HG03045 (cell line): Measurements from ENCODE around the gene RASAL3.

Experiments
- ATAC-seq: cut with Tn5 transposase; IDR thresholded peaks from one replicate; pipeline ENCODE4 v1.9.1; 2021; ENCODE audit warnings: mild to moderate bottlenecking, moderate library complexity; ENCODE audit not compliant: unreplicated experiment

The RASAL3 gene

GRCh38 chr19:15436012-15436825, 28.1 kb downstream of the RASAL3 start:
- ATAC-seq, result no peak

DNA sequence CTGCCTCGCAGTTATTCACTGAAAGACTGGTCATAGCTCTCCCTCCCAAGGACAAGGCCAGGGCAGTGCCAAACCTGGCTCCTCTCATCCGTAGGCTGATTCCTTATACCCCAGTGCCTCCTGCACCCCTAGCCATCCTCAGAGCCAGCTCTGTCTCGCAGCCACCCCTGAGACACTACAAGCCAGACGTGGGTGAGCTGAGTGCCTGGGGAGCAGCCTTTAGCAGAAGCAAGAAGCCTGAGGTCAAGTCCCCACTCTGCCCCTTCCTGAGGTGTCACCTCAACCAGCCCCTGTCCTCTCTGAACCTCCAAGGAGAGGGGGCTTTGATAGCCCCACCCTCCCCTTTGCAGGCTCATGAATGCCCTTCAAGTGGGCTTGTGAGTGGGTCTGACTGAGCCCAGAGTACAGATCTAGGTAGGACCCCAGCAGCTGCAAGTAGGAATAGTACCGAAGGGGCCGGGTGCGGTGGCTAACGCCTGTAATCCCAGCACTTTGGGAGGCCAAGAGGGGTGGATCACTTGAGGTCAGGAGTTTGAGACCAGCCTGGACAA, 30.8 kb downstream of the RASAL3 start:
- no peak for ATAC-seq

DNA sequence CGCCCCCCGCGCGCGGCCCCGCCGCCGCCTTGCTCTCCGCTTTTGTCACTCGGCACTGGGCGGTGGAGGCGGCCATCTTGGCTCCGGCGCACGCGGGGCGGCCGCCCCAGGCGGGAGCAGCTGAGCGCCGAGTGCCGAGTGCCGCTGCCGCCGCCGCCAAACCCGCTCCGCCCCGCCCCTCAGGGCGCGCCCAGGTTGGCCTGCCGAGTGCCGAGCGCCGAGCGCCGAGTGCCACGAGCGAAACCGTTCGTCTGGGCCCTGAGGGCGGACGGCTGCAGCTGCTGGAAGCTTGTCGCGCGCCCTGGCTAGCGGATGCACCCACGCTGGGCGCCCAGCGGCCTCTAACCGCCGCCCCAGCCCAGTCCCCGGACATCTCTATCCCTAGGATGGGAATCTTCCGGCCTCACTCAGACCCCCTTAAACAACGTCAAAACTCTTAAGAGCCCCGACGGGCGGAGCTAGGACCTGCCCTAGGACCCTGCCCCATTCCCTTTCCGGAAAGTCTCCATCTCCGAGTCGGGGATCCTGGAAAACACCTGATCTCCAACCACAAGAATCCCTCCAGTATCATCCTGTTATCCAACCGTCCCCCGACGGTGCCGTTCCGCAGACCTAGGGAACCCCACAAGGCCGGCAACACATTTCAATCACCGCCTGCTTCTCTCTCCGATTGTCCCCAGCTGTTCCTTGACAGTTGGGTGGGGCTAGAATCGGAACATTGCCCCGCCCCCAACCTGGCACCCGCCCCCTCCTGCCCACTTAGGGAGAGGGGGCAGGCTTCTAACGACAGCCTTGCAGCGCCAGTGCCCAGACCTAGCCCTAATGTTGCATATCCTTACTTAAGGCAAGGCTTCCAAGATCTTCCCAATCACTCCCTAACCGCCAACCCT, 31.5 kb downstream of the RASAL3 start:
- peak; percentile 67 for ATAC-seq

DNA sequence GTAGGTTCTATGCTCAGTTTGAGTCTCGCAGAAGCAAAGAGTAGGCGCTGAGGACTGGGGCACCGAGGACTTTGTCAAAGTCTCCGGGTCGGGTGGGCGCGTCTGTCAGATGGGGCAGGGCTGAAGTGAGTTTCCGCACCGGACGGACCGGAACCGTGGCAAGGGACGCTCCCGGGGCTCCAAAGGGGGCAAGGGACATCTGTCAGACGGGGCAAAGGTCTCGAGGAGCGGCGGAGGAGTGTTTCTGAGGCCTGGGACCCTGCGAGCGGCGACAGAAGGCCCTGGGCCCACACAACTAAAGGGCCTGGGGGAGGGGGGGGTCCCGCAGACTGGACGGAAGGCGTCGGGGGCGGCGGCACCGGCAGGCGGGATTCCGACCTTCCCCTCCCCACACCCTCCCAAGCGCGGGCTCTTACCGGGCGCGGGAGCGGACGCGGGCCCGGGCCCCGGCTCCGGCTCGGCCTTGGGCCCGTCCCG, 32.3 kb downstream of the RASAL3 start:
- ATAC-seq, result peak; percentile 11

DNA sequence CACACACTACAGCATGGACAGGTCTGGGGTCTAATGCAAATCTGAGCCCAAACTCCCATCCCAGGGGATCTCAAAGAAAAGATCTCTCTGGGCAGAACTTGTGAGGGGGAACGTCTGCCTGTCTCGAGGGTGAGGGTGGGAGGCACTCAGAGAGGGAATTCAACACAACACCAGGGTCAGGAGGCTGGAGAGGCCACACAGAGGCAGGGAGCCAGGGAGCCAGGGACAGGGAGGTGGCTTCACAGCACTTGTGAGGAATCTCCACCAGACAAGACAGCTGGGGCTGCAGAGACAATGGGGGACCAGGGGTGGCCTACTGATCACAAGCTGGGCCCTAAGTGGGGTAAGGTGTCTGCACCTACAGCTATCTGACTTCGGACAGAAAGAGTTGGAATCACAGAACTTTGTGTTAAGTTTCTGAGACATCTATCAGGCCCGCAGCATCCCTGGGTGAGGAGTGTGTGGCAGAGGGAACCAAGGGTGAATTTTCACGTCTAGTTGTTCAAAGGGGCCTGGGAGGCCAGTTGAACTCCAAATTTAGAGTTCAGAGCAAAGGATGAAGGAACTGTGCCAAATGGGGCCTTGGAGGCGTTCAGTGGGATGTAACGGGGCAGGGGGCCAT, 32.8 kb downstream of the RASAL3 start:
- ATAC-seq, result no peak

GRCh38 chr19:15430526-15431120, 33.7 kb downstream of the RASAL3 start:
- no peak for ATAC-seq

GRCh38 chr19:15429825-15430467, 34.4 kb downstream of the RASAL3 start:
- no peak for ATAC-seq

GRCh38 chr19:15428956-15429824, 35.2 kb downstream of the RASAL3 start:
- ATAC-seq, result no peak

- no peak for ATAC-seq
Measured at GRCh38 chr19:15427991-15428471, 36.3 kb downstream of the RASAL3 start.

GRCh38 chr19:15427350-15427700, 37.0 kb downstream of the RASAL3 start:
- ATAC-seq, result no peak

DNA sequence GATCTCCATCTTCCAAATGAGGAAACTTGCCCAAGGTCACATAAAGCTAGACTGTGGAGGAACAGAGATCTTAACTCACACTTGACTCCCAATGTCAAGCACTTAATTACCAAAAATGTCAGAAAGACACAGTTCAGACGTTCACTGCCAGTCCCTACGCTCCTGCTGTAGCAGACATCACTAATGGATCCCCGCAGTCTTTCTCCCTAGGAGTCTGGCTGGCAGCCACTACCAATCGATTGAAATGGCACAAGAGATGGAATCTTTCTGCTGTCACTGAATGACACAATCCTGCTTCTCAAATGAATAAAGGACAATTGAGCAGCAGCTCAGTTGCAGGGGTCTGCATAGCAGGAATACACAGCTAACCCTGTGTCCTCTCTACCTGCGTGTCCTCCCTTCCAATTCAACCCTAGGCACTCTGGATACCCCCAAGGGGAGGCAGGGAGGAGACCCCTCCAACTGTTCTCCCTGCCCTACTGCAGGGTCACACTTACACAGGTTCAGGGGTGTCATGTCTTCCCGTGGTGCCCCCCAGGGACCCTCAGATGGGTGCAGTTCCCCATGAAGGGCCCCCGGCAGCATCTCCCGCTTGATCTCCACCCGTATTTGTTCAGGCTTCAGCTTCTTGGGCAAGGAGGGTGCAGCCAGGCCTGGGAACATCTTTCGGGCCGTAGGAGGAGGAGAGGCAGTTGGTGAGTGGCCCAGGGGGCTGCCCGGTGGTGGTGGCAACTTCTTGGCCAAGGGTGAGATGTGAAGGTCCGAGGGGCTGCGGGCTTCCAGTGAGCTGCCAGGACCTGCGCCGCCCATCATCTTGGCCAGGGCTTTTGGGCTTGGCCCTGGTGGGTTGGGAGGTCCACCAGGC, 37.6 kb downstream of the RASAL3 start:
- ATAC-seq, result no peak

DNA sequence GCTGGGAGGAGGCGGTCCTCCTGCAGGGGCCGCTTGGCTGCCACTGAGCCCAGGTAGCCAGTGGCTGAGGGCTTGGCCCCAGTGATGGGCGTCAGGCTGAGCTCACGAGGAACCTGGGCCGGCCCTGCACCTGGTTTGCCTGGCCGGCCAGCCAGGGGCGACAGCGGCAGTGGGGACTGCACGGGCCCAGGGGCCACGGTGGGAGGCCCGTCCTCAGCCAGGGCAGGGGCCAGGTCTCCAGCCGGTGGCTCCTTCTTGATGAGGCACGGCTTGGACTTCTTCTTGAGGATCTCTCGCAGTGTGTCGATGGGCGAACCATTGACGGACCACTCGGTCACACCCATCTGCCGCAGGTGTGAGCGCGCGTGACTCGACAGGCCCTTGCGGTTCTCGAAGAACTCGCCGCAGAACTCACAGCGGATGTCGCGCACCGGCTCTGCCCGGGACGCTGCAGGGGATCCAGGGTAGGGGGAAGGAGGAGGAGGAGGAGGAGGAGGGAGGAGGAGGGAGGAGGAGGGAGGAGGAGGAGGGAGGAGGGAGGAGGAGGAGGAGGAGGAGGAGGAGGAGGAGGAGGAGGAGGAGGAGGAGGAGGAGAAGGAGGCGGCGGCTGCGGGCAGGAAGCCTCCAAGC, 38.9 kb downstream of the RASAL3 start:
- ATAC-seq, result no peak

DNA sequence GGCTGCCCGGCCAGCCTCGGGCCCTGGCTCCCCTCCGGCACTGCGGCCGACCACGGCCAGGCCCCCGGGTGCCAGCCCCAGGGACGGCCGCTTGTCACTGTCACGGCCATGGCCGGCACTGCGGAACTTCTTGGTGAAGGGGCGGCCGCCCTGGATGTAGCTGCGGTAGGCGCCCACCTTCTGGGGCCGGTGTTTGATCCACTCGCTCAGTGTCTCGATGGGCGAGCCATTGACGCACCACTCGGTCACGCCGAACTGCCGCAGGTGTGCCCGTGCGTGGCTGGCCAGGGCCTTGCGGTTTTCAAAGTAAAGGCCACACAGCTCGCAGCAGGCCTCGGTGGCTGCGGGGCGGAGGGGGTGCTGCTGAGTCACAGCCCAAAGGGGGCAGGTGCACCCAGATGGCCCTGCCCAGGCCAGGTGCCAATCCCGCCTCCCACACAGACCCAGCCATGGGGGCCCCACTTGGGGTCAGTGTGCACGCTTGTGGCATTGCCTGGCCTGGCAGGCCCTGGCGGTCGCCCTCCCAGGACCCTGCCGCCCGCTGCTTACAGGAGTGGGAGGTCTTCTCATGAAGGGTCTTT, 39.6 kb downstream of the RASAL3 start:
- ATAC-seq, result no peak

DNA sequence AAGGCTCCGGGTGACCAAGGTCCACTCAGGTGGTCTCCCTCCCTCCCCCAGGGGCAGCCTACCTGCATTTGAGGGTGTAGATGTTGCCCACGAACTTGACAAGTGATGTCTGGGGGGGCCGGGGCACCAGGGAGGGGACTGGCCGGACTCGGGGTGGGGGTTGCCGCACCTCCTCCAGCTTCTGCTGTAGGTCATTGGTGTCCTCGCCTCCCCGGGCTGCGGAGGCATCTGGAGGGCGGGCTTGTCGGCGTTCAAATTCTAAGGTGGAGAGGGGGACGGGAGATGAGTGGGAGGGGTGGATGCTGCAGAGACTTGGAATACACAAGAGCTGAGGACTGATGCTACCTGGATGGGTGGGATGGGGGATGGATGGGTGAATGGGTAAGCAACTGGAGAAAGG, 40.2 kb downstream of the RASAL3 start:
- no peak for ATAC-seq

GRCh38 chr19:15423130-15423529, 41.2 kb downstream of the RASAL3 start:
- ATAC-seq, result no peak

DNA sequence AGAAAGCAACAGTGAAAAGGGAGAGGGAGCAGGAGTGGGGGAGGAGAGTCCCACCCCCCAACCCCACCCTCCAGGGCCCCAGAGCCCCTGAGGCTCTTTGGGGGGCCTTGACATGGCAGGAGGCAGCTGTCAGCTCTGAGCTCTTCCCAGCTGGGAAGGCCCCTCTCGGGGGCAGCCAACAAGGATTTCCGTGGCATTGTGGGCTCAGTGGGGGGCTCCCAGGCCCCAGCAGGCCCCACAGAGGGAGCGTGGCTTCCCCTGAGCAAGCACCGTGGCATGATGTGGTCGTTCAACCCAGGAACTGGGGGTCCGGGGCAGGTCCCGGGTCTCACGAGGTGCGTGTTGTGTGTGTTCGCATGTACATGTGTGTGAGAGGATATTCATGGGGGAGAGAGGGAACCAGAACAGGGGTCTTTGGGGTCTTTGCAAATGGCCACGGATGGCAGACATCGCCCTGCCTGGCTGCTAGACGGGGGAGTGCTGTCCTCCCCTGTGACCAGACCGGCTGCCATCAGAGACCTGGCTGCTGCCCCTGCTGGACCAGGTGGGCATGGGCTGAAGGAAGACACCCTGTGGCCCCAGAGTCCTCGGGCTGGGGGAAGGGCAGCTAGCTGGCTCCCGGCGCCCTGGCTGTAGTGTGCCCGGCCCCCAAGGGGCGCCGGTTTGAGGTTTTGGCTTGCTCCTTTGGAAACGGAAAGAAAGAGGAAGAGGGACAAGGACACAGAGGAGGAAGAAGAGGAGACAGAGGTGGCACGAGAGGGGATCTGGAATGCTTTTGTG, 41.9 kb downstream of the RASAL3 start:
- no peak for ATAC-seq
